CD4-positive, alpha-beta T cell treated with Interleukin-6 for 4 hours (primary cell): ENCODE measurements around the gene GRIK2.

Source experiments
- DNase-seq: peaks from one replicate; pipeline ENCODE4 v3.0.0-alpha.2; 2020; ENCODE audit warnings: mixed read lengths

The GRIK2 gene

GRCh38 chr6:101921829-101922450 is 528.4 kb downstream of the GRIK2 start:
- no peak for DNase-seq

- no peak for DNase-seq
These were observed 532.8 kb downstream of the GRIK2 start for GRCh38 chr6:101926149-101926925.

DNA sequence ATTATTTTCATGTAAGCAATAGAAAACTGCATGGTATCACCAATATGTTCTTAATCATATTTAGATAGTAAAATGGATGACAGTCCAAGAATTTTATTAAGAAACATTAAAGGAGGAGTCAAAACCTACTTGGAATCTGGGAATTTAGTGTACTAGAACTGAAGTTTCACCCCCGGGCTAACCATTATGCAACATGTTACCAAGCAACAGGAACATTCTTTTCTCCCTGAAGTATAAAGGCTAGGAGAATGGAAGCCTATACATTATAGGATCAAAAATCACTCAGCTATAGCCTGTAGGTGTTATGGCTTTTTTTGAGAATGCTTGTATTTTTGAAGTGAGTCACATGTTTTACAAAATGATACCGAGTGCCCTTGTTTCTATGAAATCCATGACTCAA is 538.3 kb downstream of the GRIK2 start:
- no peak for DNase-seq

DNA sequence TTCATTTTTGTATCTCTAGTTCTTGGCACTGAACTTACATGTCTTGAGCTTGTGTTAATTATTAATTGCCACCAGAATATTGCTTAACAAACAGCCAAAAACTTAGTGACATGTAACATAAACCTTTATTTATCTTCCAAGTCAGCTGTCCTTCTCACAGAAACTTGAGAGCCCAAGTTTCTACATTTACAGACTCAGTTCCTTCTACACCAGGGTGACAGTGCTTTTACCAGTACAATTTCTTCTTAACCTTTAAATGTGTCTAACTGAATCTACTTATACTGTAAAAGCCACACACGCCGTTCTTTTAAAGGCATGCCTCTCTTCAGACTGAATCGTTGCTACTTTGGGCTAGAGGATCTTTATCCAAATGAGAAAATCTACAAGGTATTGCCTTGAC is 539.2 kb downstream of the GRIK2 start:
- DNase-seq, result no peak

DNA sequence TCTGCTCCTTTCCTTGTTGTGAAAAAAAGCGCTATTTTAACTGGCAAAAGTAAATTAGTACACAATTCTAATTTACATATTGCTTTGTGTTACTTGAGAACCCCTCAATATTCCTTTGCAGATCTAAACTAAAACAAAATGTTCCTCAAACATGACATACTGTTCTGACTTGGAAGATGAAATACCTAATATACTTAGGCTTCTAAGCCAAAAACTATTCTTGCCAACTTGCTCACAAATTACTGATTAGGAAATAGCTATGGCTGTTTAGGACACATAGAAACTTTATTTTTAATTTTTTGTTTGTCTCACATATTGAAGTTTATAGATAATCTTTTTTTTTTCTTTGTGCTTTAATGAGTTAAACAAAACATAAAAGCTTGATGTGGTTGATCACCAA is 542.2 kb downstream of the GRIK2 start:
- DNase-seq, result no peak

DNA sequence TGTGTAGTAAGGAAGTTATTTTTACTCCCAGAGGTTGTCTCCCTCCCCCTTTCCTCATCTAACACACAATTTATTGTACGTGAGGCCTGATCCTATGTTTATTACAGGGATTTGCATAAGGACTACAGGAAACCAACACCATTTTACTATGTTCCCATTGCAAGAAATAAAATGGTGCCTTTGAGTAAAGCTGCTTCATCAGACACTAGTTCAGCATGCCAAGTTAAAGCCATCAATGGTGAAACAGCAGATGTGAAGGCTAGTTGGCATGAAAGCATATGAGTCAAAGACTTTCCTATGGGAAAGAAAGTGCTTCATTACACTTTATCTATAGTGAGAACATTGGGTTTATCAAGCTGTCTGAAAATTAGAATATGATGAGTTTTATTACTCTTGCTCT is 543.0 kb downstream of the GRIK2 start:
- no peak for DNase-seq

- DNase-seq, result no peak
These were observed 543.6 kb downstream of the GRIK2 start for GRCh38 chr6:101937108-101937507.

DNA sequence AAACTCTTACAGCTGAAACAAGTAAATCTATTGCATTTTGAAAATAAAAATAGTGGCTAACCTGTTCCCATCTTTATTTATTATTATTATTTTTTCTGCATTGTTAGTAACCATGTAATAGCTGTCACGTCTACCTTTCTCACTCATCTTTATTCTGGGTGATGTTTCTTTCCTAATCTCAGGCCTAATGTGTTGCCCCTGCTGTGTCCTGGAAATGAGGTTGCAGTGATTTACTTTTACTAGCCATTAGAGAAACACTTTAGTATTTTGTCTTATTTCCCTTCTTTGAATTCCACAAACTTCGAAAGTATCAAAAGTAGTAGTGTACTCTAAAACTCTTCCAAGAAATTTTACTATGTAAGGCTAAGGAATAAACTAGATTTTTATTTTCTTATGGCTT is 546.9 kb downstream of the GRIK2 start:
- no peak for DNase-seq

DNA sequence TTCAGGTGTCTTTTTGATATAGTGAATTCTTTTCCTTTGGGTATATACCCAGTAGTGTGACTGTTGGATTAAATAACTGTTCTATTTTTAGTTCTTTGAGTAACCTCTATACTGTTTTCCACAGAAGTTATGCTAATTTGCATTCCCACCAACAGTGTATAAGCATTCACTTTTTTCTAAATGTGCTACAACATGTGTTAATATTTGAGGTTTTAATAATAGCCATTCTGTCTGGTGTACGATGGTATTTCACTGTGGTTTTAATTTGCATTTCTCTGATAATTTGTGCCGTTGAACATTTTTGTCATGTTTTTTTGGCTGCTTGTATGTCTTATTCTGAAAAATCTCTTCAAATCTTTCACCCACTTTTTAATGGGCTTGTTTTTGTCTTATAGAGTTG is 563.5 kb downstream of the GRIK2 start:
- DNase-seq, result no peak

GRCh38 chr6:101961357-101961756 is 567.8 kb downstream of the GRIK2 start:
- no peak for DNase-seq

- DNase-seq, result no peak
These were observed 587.4 kb downstream of the GRIK2 start for GRCh38 chr6:101980924-101981323.

DNA sequence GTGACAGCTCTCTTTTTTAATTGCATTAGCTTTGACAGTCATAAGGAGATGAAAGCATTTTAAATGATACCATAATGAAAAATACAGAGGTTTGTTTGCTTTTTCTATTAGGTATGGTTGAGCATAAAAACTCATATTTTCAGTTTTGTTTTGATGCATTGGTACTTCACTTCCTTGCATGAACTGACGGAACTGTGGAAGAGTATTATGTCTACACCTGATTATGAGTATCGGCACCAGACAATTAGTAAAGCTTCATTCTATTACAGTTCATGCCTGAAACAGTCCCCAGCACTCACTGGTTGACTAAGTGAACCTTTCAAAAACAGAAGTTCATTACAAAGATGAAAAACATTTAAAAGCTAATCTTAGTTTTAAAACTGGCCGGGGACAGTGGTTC is 593.0 kb downstream of the GRIK2 start:
- DNase-seq, result no peak

- no peak for DNase-seq
These were observed 598.8 kb downstream of the GRIK2 start for GRCh38 chr6:101992286-101992685.

DNA sequence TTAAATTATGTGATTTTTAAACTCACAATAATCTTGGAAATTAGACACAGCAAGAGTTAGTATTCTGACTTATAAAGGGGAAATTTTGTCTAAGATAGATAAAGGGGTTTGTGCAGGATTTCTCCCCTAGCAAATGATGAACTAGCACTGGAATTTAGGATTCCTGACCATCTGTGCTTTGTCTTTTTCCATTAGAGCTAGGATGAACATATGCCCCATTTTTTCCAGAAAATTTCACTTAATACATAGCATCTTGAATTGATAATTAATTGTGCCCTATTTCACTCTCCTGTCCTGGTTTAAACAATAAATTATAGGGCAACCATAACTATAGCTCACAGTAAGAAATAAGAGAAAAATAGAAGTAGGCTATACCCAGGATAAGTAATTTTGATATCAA is 601.0 kb downstream of the GRIK2 start:
- DNase-seq, result no peak

DNA sequence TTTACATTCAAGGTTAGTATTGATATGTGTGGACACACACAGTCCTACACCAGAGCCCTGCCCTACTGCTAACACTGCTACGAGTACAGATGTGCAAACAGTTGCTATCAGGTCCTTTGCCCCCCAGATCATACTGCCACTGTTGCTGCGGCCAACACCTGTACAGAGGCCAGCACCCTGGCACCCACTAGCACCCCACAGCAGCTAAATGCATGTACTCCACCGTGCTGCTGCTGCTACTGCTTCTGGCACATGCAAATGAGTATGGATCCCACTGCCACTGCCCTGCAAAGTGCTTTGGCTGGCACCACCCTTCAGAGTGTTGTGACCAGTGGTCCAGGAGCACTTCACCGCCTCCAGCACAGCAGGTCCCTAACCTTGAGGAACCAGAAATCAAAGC is 621.9 kb downstream of the GRIK2 start:
- no peak for DNase-seq

- DNase-seq, result no peak
These were observed 628.8 kb downstream of the GRIK2 start for GRCh38 chr6:102022281-102022680.

GRCh38 chr6:102022803-102023202 is 629.3 kb downstream of the GRIK2 start:
- no peak for DNase-seq

DNA sequence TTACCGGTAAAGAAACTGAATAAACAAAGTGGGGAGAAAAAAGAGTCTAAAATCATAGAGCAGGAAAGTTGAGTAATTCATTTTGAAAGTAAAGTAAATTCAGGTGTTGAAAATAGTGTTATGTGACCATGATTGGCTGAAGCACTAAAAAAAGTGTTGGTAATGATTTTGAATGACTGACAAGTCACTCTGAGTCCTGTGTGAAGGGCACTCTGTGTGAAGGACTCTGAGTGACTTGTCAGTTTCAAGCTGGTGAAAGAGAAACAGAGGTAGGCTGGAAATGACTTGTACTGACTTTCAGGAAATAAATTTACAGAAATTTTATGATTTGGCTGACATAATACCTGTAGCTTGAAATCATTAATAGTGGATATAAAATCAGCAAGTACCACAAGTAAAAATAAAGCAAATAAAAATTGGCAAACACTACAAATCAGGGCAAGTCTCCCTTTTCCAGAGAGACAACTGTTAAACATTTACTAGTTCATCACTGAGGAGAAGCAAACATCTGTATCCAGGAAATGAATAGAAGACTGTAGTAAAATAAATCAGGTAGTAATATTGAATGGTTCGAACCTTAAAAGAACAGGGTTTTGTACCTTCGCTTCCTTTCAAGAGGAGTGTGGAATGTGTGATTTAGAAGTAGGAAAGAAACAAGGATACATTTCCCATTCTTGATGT is 630.6 kb downstream of the GRIK2 start:
- DNase-seq, result no peak

DNA sequence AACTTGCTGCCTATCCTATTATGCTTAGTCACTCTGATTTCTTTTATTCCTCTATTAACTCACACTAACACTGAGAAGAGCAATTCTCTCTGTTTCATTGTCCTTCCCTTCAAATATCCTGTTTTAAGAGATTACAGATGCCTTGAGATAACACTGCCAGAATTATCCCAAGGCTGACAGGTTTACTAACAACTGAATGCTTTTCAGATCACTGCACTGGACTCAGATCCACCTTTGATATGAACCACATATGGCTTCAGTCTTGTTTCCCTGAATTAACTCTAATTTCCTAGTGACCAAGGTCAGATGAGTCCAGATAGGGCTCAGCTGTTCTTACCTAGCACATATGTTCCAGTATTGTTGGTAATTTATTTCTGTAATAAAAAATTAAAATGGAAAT is 633.1 kb downstream of the GRIK2 start:
- DNase-seq, result no peak

GRCh38 chr6:102028176-102028575 is 634.7 kb downstream of the GRIK2 start:
- no peak for DNase-seq

- no peak for DNase-seq
These were observed 645.5 kb downstream of the GRIK2 start for GRCh38 chr6:102038964-102039363.

DNA sequence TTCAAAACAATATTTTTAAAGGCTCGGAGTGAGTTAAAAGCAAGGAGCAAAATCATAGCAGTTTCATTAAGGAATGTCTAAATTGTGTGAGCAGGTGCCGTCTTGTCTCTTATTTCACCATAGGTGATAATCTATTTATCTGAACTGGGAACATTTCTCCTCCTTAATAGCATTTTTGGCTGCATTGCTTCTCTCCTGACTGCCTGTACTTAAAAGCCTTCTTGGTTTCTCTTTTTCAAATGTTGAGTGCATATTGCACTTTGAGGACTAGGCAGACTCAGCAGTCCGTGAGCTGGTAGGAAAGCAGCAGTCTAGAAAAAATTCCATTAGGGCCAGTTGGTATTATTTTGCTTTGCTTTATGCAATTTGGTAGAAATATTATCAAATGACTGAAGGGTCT is 645.9 kb downstream of the GRIK2 start:
- no peak for DNase-seq

DNA sequence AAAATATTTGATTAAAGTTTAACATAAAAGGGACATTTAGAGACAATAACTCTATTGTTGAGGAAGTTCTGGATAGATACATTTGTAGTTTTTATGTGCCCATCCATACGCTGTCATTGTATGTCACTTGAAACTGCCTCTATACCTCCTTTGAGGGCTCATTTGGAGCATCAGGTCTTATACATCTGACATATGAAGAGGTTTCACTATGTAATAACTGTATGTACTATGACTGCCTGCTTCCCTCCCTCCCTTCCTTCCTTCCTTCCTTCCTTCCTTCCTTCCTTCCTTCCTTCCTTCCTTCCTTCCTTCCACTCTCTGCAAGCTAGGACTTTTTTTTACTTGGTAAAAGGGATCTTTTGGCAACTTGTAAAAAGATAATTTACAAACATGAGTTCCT is 657.5 kb downstream of the GRIK2 start:
- DNase-seq, result no peak

GRCh38 chr6:102051720-102052119 is 658.2 kb downstream of the GRIK2 start:
- DNase-seq, result no peak
